ENCODE results near the gene DKK2. TPM values are rescaled to one million over a fixed set of nuclear protein-coding genes. Genes with fewer than 3 reads are reported as not detected.

DKK2 gene
- total RNA-seq, 1 donor from 2014 or later: 28.2 TPM

DNA sequence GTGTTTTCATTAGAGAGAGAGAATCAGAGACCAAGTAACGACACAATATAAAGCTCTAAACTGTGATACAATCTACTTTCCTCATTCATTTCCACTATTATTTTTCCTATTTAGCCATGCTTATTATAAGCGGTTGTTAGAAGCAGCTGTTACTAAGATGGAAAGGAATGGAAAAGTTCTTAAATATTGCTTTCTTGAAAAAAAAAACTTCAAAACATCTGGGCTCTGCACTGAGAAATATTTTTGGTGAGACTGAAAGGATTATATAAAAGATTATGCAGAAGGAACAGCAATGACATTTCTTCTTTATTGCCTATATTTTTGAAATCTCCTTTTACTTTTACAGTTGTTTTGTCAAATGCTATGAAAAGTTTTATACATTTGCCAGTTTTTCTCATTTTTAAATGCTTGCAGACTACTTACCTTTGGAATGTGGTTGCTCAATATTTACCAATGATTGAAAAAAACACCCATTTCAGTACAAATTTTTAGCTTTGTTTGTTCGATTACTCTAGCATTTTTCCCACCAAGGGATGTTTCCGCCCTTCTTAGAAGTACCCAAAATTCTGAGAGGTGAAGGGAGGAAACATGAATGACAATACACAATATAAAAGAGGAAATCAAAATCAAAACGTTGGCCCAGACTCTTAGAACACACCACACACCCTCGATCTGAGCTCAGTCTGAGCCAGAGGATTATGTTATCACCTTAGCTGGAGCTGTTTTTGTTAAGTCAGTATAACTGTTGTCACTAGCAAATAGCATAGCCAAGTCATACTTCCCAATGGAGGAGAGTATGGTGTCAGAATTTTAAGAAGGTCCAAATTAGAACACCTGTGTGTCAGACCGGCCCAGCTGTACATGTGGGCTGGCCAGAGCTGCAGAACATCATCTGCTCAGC lies 18.4 kb downstream of the DKK2 start:
- Histone ChIP-seq H3K27me3 (ENCODE audit: control insufficient read depth in 3 of 3, insufficient read depth in 3 of 3, low read length in 3 of 3) (no peaks in the 10 kb centered on the region), H3K36me3 (ENCODE audit: control insufficient read depth in 3 of 3, insufficient read depth in 3 of 3, low read length in 3 of 3) (no peaks in the 10 kb centered on the region), H3K27ac (ENCODE audit: low read depth, low read length) (no peak overlapping the region), H3K4me1 (ENCODE audit: control insufficient read depth in 3 of 3, insufficient read depth in 3 of 3, low read length in 3 of 3) (no peaks in the 10 kb centered on the region), H3K9me3 (ENCODE audit: control insufficient read depth in 3 of 3, low read length in 3 of 3) (no peaks in the 10 kb centered on the region), H3K9ac (ENCODE audit: low read depth in 1 of 3, low read length in 3 of 3) (no peak overlapping the region), H3K4me3 (ENCODE audit: low read length in 3 of 3) (no peak overlapping the region)

DNA sequence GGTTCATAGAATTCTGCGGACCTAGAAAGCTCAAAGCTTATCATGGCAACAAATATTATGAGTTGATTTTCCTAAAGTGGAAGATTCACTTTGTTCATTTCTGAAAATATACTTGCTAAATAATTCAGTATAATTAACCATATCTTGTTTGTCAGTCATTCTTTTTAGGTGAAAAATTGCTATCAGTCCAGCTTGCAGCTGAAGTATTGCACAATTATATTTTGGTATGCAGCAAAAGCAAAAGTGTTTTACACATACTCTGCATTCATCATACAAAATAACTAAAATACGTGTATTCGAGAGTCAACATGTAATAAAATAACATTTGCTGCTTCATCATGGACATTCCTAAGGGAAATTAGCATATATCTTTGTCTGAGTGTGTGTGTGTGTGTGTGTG lies 24.8 kb downstream of the DKK2 start:
- Histone ChIP-seq H3K9ac (ENCODE audit: low read depth in 1 of 3, low read length in 3 of 3) (no peak overlapping the region), H3K36me3 (ENCODE audit: control insufficient read depth in 3 of 3, insufficient read depth in 3 of 3, low read length in 3 of 3) (no peaks in the 10 kb centered on the region), H3K27ac (ENCODE audit: low read depth, low read length) (no peak overlapping the region), H3K9me3 (ENCODE audit: control insufficient read depth in 3 of 3, low read length in 3 of 3) (no peaks in the 10 kb centered on the region), H3K27me3 (ENCODE audit: control insufficient read depth in 3 of 3, insufficient read depth in 3 of 3, low read length in 3 of 3) (no peaks in the 10 kb centered on the region), H3K4me3 (ENCODE audit: low read length in 3 of 3) (no peak overlapping the region), H3K4me1 (ENCODE audit: control insufficient read depth in 3 of 3, insufficient read depth in 3 of 3, low read length in 3 of 3) (no peaks in the 10 kb centered on the region)

DNA sequence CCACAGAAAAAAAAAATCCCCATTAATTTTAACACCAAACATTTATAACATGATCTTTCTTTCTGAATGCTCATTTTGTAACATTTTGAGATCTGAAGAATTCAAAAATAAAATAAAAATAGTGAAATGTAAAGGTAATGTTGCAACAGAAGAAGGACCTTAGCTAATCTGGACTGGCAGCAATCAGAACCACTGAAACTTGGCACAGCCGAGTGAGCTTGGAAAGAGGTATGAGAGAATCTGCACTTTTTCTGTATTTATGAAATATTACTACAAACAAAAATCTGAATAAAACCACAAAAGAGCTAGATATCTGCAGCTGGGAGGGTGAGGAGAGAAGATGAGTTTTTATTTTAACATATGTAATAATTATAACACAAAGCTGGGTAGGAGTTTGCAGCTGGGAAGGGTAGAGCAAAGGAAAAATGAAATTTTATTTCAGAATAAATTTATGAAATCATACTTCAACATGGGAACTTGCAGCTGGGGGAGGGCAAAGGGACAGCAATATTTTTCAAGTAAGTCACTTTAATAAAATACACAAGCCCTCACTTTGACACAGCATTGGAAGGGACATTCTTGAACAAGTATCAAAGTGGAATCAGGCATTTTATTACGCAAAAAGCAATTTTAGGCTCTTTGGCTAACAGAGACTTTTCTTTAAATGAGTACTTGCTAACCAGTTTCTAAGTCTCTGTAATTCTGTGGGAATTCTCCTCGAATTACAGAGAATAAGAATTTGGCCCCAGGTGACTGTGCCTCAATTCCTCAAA lies 26.7 kb downstream of the DKK2 start:
- H3K4me1 ChIP-seq (ENCODE audit: control insufficient read depth in 3 of 3, insufficient read depth in 3 of 3, low read length in 3 of 3): no peaks in the 10 kb centered on the region
- H3K9me3 ChIP-seq (ENCODE audit: control insufficient read depth in 3 of 3, low read length in 3 of 3): no peaks in the 10 kb centered on the region
- no peaks in the 10 kb centered on the region for H3K36me3 ChIP-seq (ENCODE audit: control insufficient read depth in 3 of 3, insufficient read depth in 3 of 3, low read length in 3 of 3)
- no peaks in the 10 kb centered on the region for H3K27me3 ChIP-seq (ENCODE audit: control insufficient read depth in 3 of 3, insufficient read depth in 3 of 3, low read length in 3 of 3)
- H3K27ac ChIP-seq (ENCODE audit: low read depth, low read length): no peak overlapping the region
- H3K4me3 ChIP-seq (ENCODE audit: low read length in 3 of 3): no peak overlapping the region
- H3K9ac ChIP-seq (ENCODE audit: low read depth in 1 of 3, low read length in 3 of 3): no peak overlapping the region

DNA sequence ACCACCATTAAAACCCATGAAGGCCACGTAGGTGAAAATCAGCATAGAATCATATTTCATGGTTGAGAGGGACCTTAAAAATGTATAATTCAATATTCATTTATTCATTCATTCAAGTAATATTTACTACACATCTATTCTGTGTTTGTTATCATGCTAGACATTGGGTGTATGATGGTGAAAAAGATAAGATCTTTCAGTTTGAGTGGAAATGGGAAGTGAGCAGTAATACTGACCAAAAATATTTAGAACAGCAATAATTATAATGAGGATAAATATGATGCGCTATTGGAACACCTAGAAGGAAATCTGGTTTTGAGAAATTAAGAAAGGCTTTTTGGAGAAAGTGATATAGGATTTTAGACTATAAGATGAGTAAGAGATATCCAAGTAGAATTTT lies 28.0 kb downstream of the DKK2 start:
- Histone ChIP-seq H3K9ac (ENCODE audit: low read depth in 1 of 3, low read length in 3 of 3) (no peak overlapping the region), H3K27ac (ENCODE audit: low read depth, low read length) (no peak overlapping the region), H3K9me3 (ENCODE audit: control insufficient read depth in 3 of 3, low read length in 3 of 3) (no peaks in the 10 kb centered on the region), H3K36me3 (ENCODE audit: control insufficient read depth in 3 of 3, insufficient read depth in 3 of 3, low read length in 3 of 3) (no peaks in the 10 kb centered on the region), H3K27me3 (ENCODE audit: control insufficient read depth in 3 of 3, insufficient read depth in 3 of 3, low read length in 3 of 3) (no peaks in the 10 kb centered on the region), H3K4me3 (ENCODE audit: low read length in 3 of 3) (no peak overlapping the region), H3K4me1 (ENCODE audit: control insufficient read depth in 3 of 3, insufficient read depth in 3 of 3, low read length in 3 of 3) (no peaks in the 10 kb centered on the region)

DNA sequence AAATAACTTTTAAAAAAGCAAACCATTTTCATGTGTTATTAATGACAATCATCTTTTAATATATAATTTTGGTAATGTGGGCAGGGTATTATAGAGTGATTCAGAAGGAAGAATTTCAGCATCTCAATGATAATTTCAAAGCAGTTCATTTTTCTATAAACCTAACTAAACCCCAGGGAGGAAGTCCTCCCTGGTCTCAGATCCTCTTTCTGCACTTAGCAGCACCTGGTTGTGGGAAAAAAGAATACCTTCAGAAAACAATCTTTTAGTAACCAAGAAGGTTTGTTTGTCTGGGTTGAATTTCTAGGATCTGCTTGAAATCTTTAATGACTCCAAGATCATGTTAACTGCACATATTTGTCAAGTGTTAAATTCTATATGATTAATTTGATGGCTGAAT lies 29.9 kb downstream of the DKK2 start:
- no peaks in the 10 kb centered on the region for H3K9me3 ChIP-seq (ENCODE audit: control insufficient read depth in 3 of 3, low read length in 3 of 3)
- no peak overlapping the region for H3K9ac ChIP-seq (ENCODE audit: low read depth in 1 of 3, low read length in 3 of 3)
- H3K27me3 ChIP-seq (ENCODE audit: control insufficient read depth in 3 of 3, insufficient read depth in 3 of 3, low read length in 3 of 3): no peaks in the 10 kb centered on the region
- no peaks in the 10 kb centered on the region for H3K36me3 ChIP-seq (ENCODE audit: control insufficient read depth in 3 of 3, insufficient read depth in 3 of 3, low read length in 3 of 3)
- H3K4me1 ChIP-seq (ENCODE audit: control insufficient read depth in 3 of 3, insufficient read depth in 3 of 3, low read length in 3 of 3): no peaks in the 10 kb centered on the region
- no peak overlapping the region for H3K4me3 ChIP-seq (ENCODE audit: low read length in 3 of 3)
- no peak overlapping the region for H3K27ac ChIP-seq (ENCODE audit: low read depth, low read length)

DNA sequence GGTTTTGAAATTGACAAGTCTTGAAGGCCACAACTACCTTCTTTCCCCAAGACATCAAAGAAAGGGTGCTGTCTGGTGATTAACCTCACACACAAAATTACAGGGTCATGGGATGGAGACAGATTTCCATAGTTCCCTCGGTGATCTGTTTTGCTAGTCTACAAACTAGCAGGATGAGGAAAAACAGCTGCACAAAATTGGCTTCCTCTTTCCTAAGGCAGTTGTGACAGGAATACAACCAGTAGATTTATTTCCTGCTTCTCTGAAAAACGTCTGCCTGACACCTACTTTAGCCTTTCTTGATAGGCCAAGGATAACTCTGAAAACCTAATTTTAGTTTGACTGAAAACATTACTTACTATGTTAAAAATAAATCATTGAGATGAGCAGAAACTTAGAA lies 39.6 kb downstream of the DKK2 start:
- Histone ChIP-seq H3K36me3 (ENCODE audit: control insufficient read depth in 3 of 3, insufficient read depth in 3 of 3, low read length in 3 of 3) (no peaks in the 10 kb centered on the region), H3K9me3 (ENCODE audit: control insufficient read depth in 3 of 3, low read length in 3 of 3) (no peaks in the 10 kb centered on the region), H3K4me1 (ENCODE audit: control insufficient read depth in 3 of 3, insufficient read depth in 3 of 3, low read length in 3 of 3) (no peaks in the 10 kb centered on the region), H3K9ac (ENCODE audit: low read depth in 1 of 3, low read length in 3 of 3) (no peak overlapping the region), H3K27me3 (ENCODE audit: control insufficient read depth in 3 of 3, insufficient read depth in 3 of 3, low read length in 3 of 3) (no peaks in the 10 kb centered on the region), H3K27ac (ENCODE audit: low read depth, low read length) (no peak overlapping the region), H3K4me3 (ENCODE audit: low read length in 3 of 3) (no peak overlapping the region)

DNA sequence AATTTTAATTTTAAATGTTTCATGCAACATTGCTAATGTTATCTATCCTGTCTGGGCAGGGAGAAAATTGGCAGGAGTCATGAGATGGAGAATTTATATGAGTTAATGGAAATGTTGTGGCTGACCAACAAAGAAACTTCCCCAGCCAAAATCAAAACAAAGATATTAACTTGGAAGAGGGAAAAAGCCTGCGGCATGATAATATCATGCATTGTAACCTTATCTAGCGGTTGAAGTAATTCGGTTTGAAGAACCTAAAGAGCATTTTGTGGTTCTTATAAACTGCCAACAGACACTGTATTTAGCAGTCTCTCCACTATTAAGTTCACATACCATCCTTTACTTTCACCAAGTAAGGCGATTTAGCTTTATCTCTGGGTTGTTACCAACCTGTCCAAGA lies 42.3 kb downstream of the DKK2 start:
- Histone ChIP-seq H3K36me3 (ENCODE audit: control insufficient read depth in 3 of 3, insufficient read depth in 3 of 3, low read length in 3 of 3) (no peaks in the 10 kb centered on the region), H3K4me1 (ENCODE audit: control insufficient read depth in 3 of 3, insufficient read depth in 3 of 3, low read length in 3 of 3) (no peaks in the 10 kb centered on the region), H3K9me3 (ENCODE audit: control insufficient read depth in 3 of 3, low read length in 3 of 3) (no peaks in the 10 kb centered on the region), H3K4me3 (ENCODE audit: low read length in 3 of 3) (no peak overlapping the region), H3K27me3 (ENCODE audit: control insufficient read depth in 3 of 3, insufficient read depth in 3 of 3, low read length in 3 of 3) (no peaks in the 10 kb centered on the region), H3K9ac (ENCODE audit: low read depth in 1 of 3, low read length in 3 of 3) (no peak overlapping the region), H3K27ac (ENCODE audit: low read depth, low read length) (no peak overlapping the region)

DNA sequence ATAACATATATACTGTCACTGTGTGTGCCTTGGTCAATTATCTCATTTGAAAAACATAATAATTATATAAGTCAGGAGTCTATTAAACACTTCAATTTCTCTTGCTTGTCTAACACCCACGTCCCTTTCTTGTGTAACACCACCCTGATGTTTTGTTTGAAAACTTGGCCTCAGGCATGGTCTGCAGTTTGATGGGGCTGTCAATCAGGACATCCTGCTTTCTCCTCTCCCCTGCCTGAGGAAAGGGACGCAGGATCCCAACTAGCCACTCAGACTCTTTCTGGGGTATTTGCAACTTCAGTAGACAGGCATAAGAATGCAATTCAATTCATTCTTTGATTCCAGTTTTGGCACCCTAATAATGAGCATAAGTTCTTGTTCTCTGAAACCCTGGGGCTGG lies 48.8 kb downstream of the DKK2 start:
- no peaks in the 10 kb centered on the region for H3K4me1 ChIP-seq (ENCODE audit: control insufficient read depth in 3 of 3, insufficient read depth in 3 of 3, low read length in 3 of 3)
- no peak overlapping the region for H3K4me3 ChIP-seq (ENCODE audit: low read length in 3 of 3)
- H3K27me3 ChIP-seq (ENCODE audit: control insufficient read depth in 3 of 3, insufficient read depth in 3 of 3, low read length in 3 of 3): no peaks in the 10 kb centered on the region
- H3K9ac ChIP-seq (ENCODE audit: low read depth in 1 of 3, low read length in 3 of 3): no peak overlapping the region
- no peak overlapping the region for H3K27ac ChIP-seq (ENCODE audit: low read depth, low read length)
- no peaks in the 10 kb centered on the region for H3K36me3 ChIP-seq (ENCODE audit: control insufficient read depth in 3 of 3, insufficient read depth in 3 of 3, low read length in 3 of 3)
- no peaks in the 10 kb centered on the region for H3K9me3 ChIP-seq (ENCODE audit: control insufficient read depth in 3 of 3, low read length in 3 of 3)

DNA sequence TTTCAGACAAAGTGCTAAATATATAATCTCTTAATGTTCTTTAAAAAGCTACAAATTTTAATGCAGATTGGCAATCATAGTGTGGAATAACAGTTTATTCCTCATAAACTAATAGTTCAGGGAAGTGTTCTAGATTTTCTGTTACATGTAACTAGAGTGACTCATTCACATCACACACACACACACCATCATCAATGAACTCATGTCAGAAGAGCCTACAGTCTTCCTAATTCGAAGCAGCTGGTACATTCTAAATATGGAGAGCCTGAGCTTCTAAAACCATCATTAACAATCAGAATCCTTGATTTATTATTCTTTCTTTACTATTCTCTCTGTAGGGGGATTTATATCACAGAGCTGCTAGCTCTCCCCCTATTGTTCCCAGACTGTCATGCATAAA lies 49.6 kb downstream of the DKK2 start:
- H3K27me3 ChIP-seq (ENCODE audit: control insufficient read depth in 3 of 3, insufficient read depth in 3 of 3, low read length in 3 of 3): no peaks in the 10 kb centered on the region

DNA sequence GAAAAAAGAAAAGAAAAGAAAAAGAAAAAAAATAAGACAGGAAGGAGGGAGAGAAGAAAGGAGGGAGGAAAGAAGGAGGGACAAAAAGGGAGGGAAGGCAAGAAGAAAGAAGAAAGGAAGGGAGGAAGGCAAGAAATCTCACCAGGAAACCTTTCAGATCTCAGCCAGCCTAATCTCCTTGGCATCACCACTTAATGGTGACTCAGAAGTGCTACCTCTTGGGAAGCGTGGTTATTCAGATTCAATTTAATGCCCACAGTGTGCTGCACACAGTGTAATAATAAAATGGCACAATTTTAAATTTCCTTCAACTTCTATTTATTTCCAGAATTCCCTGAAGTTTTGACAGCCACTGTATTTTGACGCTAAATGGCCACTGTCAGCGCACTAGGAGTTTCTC lies 50.3 kb downstream of the DKK2 start:
- Histone ChIP-seq H3K4me1 (ENCODE audit: control insufficient read depth in 3 of 3, insufficient read depth in 3 of 3, low read length in 3 of 3) (no peaks in the 10 kb centered on the region), H3K27ac (ENCODE audit: low read depth, low read length) (no peak overlapping the region), H3K27me3 (ENCODE audit: control insufficient read depth in 3 of 3, insufficient read depth in 3 of 3, low read length in 3 of 3) (no peaks in the 10 kb centered on the region), H3K9ac (ENCODE audit: low read depth in 1 of 3, low read length in 3 of 3) (no peak overlapping the region), H3K36me3 (ENCODE audit: control insufficient read depth in 3 of 3, insufficient read depth in 3 of 3, low read length in 3 of 3) (no peaks in the 10 kb centered on the region), H3K9me3 (ENCODE audit: control insufficient read depth in 3 of 3, low read length in 3 of 3) (no peaks in the 10 kb centered on the region), H3K4me3 (ENCODE audit: low read length in 3 of 3) (no peak overlapping the region)

More for the DNA sequence above, 49.6 kb downstream of the DKK2 start:
- Histone ChIP-seq H3K27ac (ENCODE audit: low read depth, low read length) (no peak overlapping the region), H3K36me3 (ENCODE audit: control insufficient read depth in 3 of 3, insufficient read depth in 3 of 3, low read length in 3 of 3) (no peaks in the 10 kb centered on the region), H3K9ac (ENCODE audit: low read depth in 1 of 3, low read length in 3 of 3) (no peak overlapping the region), H3K9me3 (ENCODE audit: control insufficient read depth in 3 of 3, low read length in 3 of 3) (no peaks in the 10 kb centered on the region), H3K4me3 (ENCODE audit: low read length in 3 of 3) (no peak overlapping the region), H3K4me1 (ENCODE audit: control insufficient read depth in 3 of 3, insufficient read depth in 3 of 3, low read length in 3 of 3) (no peaks in the 10 kb centered on the region)

Measured in skeletal muscle tissue (tissue), 4 donors.